DMS 273 (cell line): Measurements from ENCODE around the gene PRKAG2.
A peak's percentile ranks its signal among the peaks of the same experiment; 100 is the strongest.

Source experiments
- DNase-seq: peaks from one replicate; lab custom pipeline; 2025; ENCODE audit not compliant: unreplicated experiment; lab: John Stamatoyannopoulos, UW

The PRKAG2 gene

GRCh38 chr7:151821226-151821625 is 55.7 kb downstream of the PRKAG2 start:
- no peak for DNase-seq

- no peak for DNase-seq
Observed at GRCh38 chr7:151820491-151821105, 56.3 kb downstream of the PRKAG2 start.

GRCh38 chr7:151819866-151820265 is 57.0 kb downstream of the PRKAG2 start:
- DNase-seq: peak; percentile 46

- DNase-seq: no peak
Observed at GRCh38 chr7:151818674-151819519, 58.0 kb downstream of the PRKAG2 start.

- no peak for DNase-seq
Observed at GRCh38 chr7:151817981-151818673, 58.8 kb downstream of the PRKAG2 start.

GRCh38 chr7:151817315-151817690 is 59.6 kb downstream of the PRKAG2 start:
- no peak for DNase-seq

GRCh38 chr7:151816562-151817314 is 60.2 kb downstream of the PRKAG2 start:
- no peak for DNase-seq

GRCh38 chr7:151815419-151815818 is 61.5 kb downstream of the PRKAG2 start:
- DNase-seq: no peak

GRCh38 chr7:151814400-151815009 is 62.4 kb downstream of the PRKAG2 start:
- DNase-seq: peak; percentile 77

- DNase-seq: no peak
Observed at GRCh38 chr7:151813997-151814396, 62.9 kb downstream of the PRKAG2 start.

- DNase-seq: no peak
Observed at GRCh38 chr7:151813445-151813844, 63.5 kb downstream of the PRKAG2 start.

- no peak for DNase-seq
Observed at GRCh38 chr7:151812967-151813366, 63.9 kb downstream of the PRKAG2 start.

- peak; percentile 89 for DNase-seq
Observed at GRCh38 chr7:151810441-151811232, 66.3 kb downstream of the PRKAG2 start.

GRCh38 chr7:151809864-151810170 is 67.1 kb downstream of the PRKAG2 start:
- no peak for DNase-seq

- DNase-seq: peak; percentile 80
Observed at GRCh38 chr7:151809146-151809863, 67.6 kb downstream of the PRKAG2 start.

GRCh38 chr7:151808400-151809145 is 68.3 kb downstream of the PRKAG2 start:
- peak; percentile 96 for DNase-seq

GRCh38 chr7:151807846-151808245 is 69.1 kb downstream of the PRKAG2 start:
- DNase-seq: peak; percentile 66

- no peak for DNase-seq
Observed at GRCh38 chr7:151806952-151807775, 69.8 kb downstream of the PRKAG2 start.
